Measurements from ENCODE around the gene SCO2.

DNA sequence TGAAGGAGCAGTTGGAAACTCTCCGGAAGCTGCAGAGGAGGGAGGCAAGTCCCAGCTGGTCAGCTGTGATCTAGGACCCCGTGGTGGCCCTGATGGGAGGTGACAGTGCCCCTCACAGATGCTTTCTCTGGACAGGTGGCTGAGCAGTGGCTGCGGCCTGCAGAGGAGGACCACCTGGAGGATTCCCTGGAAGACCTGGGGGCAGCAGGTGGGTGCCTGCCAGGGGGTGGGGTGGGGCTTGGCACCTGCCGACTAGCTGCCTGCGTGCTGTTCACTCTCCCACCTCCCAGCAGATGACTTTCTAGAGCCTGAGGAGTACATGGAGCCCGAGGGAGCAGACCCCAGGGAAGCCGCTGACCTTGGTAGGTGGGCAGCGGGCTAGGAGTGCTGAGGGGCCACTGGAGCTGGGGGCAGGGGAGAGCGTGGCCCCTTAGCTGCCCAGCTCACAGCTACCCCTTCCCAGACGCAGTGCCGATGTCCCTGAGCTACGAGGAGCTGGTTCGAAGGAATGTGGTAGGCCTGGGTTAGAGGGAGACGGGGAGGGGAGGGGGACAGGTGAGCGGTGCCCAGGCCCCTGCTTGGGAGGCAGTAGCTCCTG, 3.1 kb downstream of the SCO2 start:
- no peak for TF ChIP-seq TAF1 (IDR thresholded peaks at IDR 0.05; ENCODE audit: borderline replicate concordance, low read depth, low read length)
- no peak for TF ChIP-seq POLR2A (IDR thresholded peaks at IDR 0.05; ENCODE audit: low read depth, low read length)
- TF ChIP-seq POLR2AphosphoS5 (IDR thresholded peaks at IDR 0.05; ENCODE audit: low read depth, low read length): no peak
